Esophagus muscularis mucosa (tissue), 4 donors: ENCODE results near the gene MAML3. TPM values are rescaled to one million over a fixed set of nuclear protein-coding genes. Genes with fewer than 3 reads are reported as not detected.
A peak's percentile ranks its signal among the peaks of the same experiment; 100 is the strongest.

Experiments used
- DNase-seq: peaks from one replicate; pipeline ENCODE4 v3.0.0-alpha.2; 2017; ENCODE audit errors: extremely low spot score
- H3K27ac ChIP-seq, 4 donors: fragments of 200-600 bp; sonication (generic); replicated peaks in 1 of 4; 1 replicate in 3 of 4; 2 replicates in 1 of 4; pipeline ENCODE4 v1.5.1; 2016 to 2019; ENCODE audit warnings: mild to moderate bottlenecking in 1 of 4
- H3K27me3 ChIP-seq, 4 donors: fragments of 200-600 bp; sonication (generic); one replicate each; pipeline versions ENCODE4 v1.5.1 to v1.6.0; 2016 to 2019
- H3K36me3 ChIP-seq, 4 donors: fragments of 200-600 bp; sonication (generic); one replicate each; pipeline ENCODE4 v1.5.1; 2016 to 2019
- H3K4me1 ChIP-seq, 4 donors: fragments of 200-600 bp; sonication (generic); one replicate each; pipeline ENCODE4 v1.5.1; 2016 to 2019
- H3K4me3 ChIP-seq, 4 donors: fragments of 200-600 bp; sonication (generic); 1 replicate in 2 of 4; 2 replicates in 2 of 4; pipeline ENCODE4 v1.5.1; 2016 to 2019; ENCODE audit warnings: mild to moderate bottlenecking in 4 of 4, moderate library complexity in 1 of 4
- H3K9me3 ChIP-seq, 4 donors: fragments of 200-600 bp; sonication (generic); 1 replicate in 3 of 4; 2 replicates in 1 of 4; pipeline ENCODE4 v1.5.1; 2016 to 2019
- CTCF ChIP-seq, 3 experiments: fragments of 200-600 bp in 2 of 3; fragments of 450-650 bp in 1 of 3; sonication (generic) in 2 of 3; IDR thresholded peaks; one replicate each; pipeline ENCODE4 v1.5.1; 2017 to 2019; ENCODE audit warnings: antibody characterized with exemption in 3 of 3, mild to moderate bottlenecking in 2 of 3, moderate library complexity in 1 of 3
- EP300 ChIP-seq: sonication (generic); formaldehyde crosslinking; IDR thresholded peaks from one replicate; pipeline ENCODE4 v1.6.1; 2017; ENCODE audit warnings: antibody characterized with exemption
- POLR2A ChIP-seq: fragments of 450-650 bp; IDR thresholded peaks from one replicate; pipeline ENCODE4 v1.6.1; 2017; ENCODE audit warnings: antibody characterized with exemption, moderate library complexity, mild to moderate bottlenecking, low read depth
- POLR2AphosphoS5 ChIP-seq, 2 donors: sonication (generic); formaldehyde crosslinking; IDR thresholded peaks; one replicate each; pipeline ENCODE4 v1.6.1; 2017; ENCODE audit warnings: antibody characterized with exemption in 2 of 2
- WGBS: methylation state at CpG from one replicate; pipeline ENCODE4 v1.1.5; 2018; 5-methylcytosine and 5-hydroxymethylcytosine counted together
- intact Hi-C: fragments of 100-400 bp; cut with DNase I; formaldehyde crosslinking; loops from one replicate; pipeline ENCODE4 v1.15.1; 2023
- total RNA-seq, 4 donors: library from RNA; depleted of rRNA; stranded (reverse); fragments of >200 nt; gene quantifications; one replicate each; pipeline versions ENCODE4 v1.1.0 to v1.2.1, GENCODE V29; 2016

Gene MAML3
- total RNA-seq, 4 donors from 2014 or later: 5.0 to 8.7 (median 7.1) TPM

GRCh38 chr4:139857021-139857420 lies 297.0 kb downstream of the MAML3 start:
- DNase-seq: peak; percentile 62
- Histone ChIP-seq H3K36me3 (no peaks in the 10 kb centered on the region), H3K27ac (peak overlapping the region in 1 of 4 donors; percentile 14), H3K4me1 (peaks cover 0 to 20% (median 15%) of the 10 kb centered on the region in 4 donors), H3K9me3 (no peaks in the 10 kb centered on the region), H3K27me3 (no peaks in the 10 kb centered on the region), H3K4me3 (no peak overlapping the region)
- intact Hi-C loops: no loop called here
- 27% methylated on average over 4 of the region's 4 CpGs for WGBS
- peak in 1 of 2 donors; percentile 32 for TF ChIP-seq POLR2AphosphoS5 (IDR thresholded peaks at IDR 0.05)
- TF ChIP-seq EP300: no peak

DNA sequence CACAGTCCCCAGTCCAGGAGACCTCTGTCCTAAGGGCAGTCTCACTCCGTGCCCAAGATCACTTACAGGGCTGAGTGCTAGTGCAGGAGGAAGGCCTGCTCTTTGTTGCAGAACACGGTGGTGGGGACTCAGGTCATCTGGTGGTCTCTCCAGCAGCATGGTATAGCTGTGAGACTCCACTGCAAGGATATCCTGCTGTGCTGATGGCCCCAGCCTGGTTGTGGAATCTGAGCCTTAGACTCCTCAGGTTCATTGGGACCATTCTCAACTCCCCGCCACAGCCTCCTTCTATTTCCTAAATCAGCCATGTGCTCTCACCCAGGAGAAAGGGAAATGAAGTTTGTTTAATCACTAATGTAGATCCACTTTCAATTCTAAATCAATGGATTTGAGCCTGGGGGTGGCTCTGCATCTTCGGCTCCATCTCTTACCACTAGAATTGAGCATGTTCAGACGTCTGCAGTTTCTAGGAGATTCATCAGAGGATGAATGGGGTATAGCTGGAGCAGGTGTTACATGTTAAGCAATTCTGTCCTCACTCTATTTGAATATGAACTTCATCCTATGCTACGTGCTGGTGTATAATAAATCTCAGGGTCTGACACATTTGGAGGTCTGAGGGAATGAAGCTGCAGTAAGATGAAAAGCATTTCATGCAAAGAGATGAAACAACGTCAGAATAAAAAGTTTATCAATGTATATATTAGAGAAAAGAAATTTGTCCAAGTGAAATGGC lies 299.1 kb downstream of the MAML3 start:
- no peaks in the 10 kb centered on the region for H3K36me3 ChIP-seq
- TF ChIP-seq POLR2AphosphoS5 (IDR thresholded peaks at IDR 0.05): no peak
- TF ChIP-seq POLR2A: no peak
- no peak for TF ChIP-seq EP300
- TF ChIP-seq CTCF (IDR thresholded peaks at IDR 0.05): no peak
- no peak overlapping the region for H3K27ac ChIP-seq
- 87% methylated on average over 7 of the region's 7 CpGs for WGBS
- no peaks in the 10 kb centered on the region for H3K9me3 ChIP-seq
- intact Hi-C loops: no loop called here
- H3K4me1 ChIP-seq: peaks cover 0 to 20% (median 15%) of the 10 kb centered on the region in 4 donors
- no peak overlapping the region for H3K4me3 ChIP-seq
- H3K27me3 ChIP-seq: no peaks in the 10 kb centered on the region
- DNase-seq: no peak

DNA sequence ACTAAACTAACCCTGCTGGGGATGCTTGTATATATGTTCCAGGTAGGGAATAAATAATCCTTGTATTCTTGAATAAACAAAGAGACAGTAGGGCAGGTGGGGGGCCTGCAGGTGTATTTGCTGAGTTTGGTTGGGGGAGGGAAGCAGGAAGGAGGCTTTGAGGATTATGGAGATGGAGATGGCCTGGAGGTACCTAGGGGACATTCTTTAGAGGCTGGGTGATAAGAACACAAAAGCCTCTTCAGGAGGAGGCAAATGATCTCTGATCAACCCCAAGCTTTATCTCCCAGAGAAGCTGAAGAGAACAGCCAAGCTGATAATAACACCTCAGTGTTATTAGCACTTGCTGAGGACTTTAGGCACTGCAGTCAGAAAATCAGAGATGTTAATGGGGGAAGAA lies 300.7 kb downstream of the MAML3 start:
- TF ChIP-seq POLR2AphosphoS5 (IDR thresholded peaks at IDR 0.05) (no peak), CTCF (IDR thresholded peaks at IDR 0.05) (no peak), EP300 (no peak), POLR2A (no peak)
- H3K4me3 ChIP-seq: no peak overlapping the region
- no peak overlapping the region for H3K27ac ChIP-seq
- H3K27me3 ChIP-seq: no peaks in the 10 kb centered on the region
- H3K4me1 ChIP-seq: peaks cover 0 to 25% (median 17%) of the 10 kb centered on the region in 4 donors
- H3K36me3 ChIP-seq: no peaks in the 10 kb centered on the region
- H3K9me3 ChIP-seq: no peaks in the 10 kb centered on the region
- no peak for DNase-seq
- intact Hi-C loops: no loop called here

DNA sequence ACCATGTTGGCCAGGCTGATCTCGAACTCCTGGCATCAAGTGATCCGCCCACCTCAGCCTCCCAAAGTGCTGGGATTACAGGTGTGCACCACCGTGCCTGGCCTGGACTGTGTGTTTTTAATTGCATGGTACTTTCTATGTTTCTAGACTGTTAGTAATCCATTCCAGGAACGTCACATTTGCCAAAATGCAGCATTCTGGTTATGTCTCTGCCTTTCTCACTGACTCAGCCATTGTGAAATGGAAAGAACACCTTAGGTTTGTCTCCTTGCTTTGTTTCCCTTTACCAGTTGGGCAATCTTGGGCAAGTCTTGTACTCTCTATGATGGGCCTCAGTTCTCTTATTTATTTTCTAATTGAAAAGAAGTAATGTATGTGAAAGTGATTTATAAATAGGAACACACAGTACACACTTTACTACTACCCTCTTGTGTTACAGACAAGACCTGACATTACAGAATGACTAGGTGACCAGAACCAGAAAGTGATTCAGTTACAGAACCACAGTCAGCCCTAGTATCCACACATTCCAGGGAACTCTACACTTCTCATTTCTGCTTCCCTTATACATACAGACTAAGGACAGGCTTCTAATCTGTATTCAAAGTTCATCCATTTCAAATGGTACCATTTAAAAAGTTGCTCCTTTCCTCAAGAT lies 301.2 kb downstream of the MAML3 start:
- intact Hi-C loops: no loop called here
- WGBS: 73% methylated on average over 4 of the region's 4 CpGs
- H3K4me3 ChIP-seq: no peak overlapping the region
- no peaks in the 10 kb centered on the region for H3K9me3 ChIP-seq
- DNase-seq: no peak
- H3K27me3 ChIP-seq: no peaks in the 10 kb centered on the region
- H3K36me3 ChIP-seq: no peaks in the 10 kb centered on the region
- TF ChIP-seq CTCF (IDR thresholded peaks at IDR 0.05): no peak
- TF ChIP-seq POLR2A: no peak
- TF ChIP-seq POLR2AphosphoS5 (IDR thresholded peaks at IDR 0.05): no peak
- no peak for TF ChIP-seq EP300
- H3K27ac ChIP-seq: no peak overlapping the region
- peaks cover 0 to 22% (median 17%) of the 10 kb centered on the region in 4 donors for H3K4me1 ChIP-seq

GRCh38 chr4:139851639-139852038 lies 302.3 kb downstream of the MAML3 start:
- H3K27ac ChIP-seq: no peak overlapping the region
- peaks cover 0 to 11% (median 7%) of the 10 kb centered on the region in 4 donors for H3K4me1 ChIP-seq
- intact Hi-C loops: no loop called here
- no peak for DNase-seq
- no peaks in the 10 kb centered on the region for H3K27me3 ChIP-seq
- H3K9me3 ChIP-seq: no peaks in the 10 kb centered on the region
- H3K36me3 ChIP-seq: no peaks in the 10 kb centered on the region
- H3K4me3 ChIP-seq: no peak overlapping the region
- TF ChIP-seq CTCF (IDR thresholded peaks at IDR 0.05) (no peak), POLR2A (no peak), EP300 (no peak), POLR2AphosphoS5 (IDR thresholded peaks at IDR 0.05) (no peak)
- WGBS: 90% methylated on average over 4 of the region's 4 CpGs
